Left lung (tissue), 10 donors: Measurements from ENCODE around the gene TPR. TPM values are rescaled to one million over a fixed set of nuclear protein-coding genes. Genes with fewer than 3 reads are reported as not detected.

Experiments
- ATAC-seq: fragments of 200-7000 bp; cut with Tn5 transposase; one replicate; pipeline ENCODE4 v1.9.1; 2020; ENCODE audit warnings: moderate library complexity
- DNase-seq, 4 donors: peaks; one replicate each; pipeline ENCODE4 v3.0.0-alpha.2; 2013 to 2020
- H3K27ac ChIP-seq, 2 donors: fragments of 200-600 bp; sonication (generic) in 1 of 2; one replicate each; pipeline versions ENCODE4 v1.5.0 to v1.8.0; 2020 to 2021
- H3K27me3 ChIP-seq, 2 donors: fragments of 200-600 bp; sonication (generic) in 1 of 2; one replicate each; pipeline versions ENCODE4 v1.5.0 to v1.8.0; 2020 to 2021
- H3K36me3 ChIP-seq, 2 donors: fragments of 200-600 bp; sonication (generic) in 1 of 2; one replicate each; pipeline versions ENCODE4 v1.5.0 to v1.8.0; 2020 to 2021
- H3K4me1 ChIP-seq, 2 donors: fragments of 200-600 bp; one replicate each; pipeline ENCODE4 v1.8.0; 2021
- H3K4me3 ChIP-seq, 2 donors: fragments of 200-600 bp; sonication (generic) in 1 of 2; one replicate each; pipeline versions ENCODE4 v1.5.0 to v1.8.0; 2020 to 2021; ENCODE audit warnings: mild to moderate bottlenecking in 1 of 2
- H3K9me3 ChIP-seq, 2 donors: fragments of 200-600 bp; sonication (generic) in 1 of 2; one replicate each; pipeline versions ENCODE4 v1.5.0 to v1.8.0; 2020 to 2021
- CTCF ChIP-seq, 2 donors: fragments of 200-600 bp; sonication (generic) in 1 of 2; IDR thresholded peaks; one replicate each; pipeline versions ENCODE4 v1.5.0 to v1.8.0; 2021; ENCODE audit warnings: antibody characterized with exemption in 2 of 2
- intact Hi-C, 2 donors: fragments of 100-400 bp; cut with DNase I; formaldehyde crosslinking; loops; one replicate each; pipeline versions ENCODE4 v1.11.2 to v1.14.2; 2022
- polyA plus RNA-seq, 6 donors: library from polyadenylated mRNA; unstranded; fragments of 120-200 nt; gene quantifications; one replicate each; pipeline ENCODE4 v1.2.1, GENCODE V29; 2013; ENCODE audit not compliant: insufficient read length in 6 of 6
- total RNA-seq, 2 donors: library from RNA; stranded (reverse); fragmentation: NEBNext Ultra II Directional; extraction: Animal tissue kit (Norgen Biotek cat#: 25700); gene quantifications; one replicate each; pipeline ENCODE4 v1.2.1, GENCODE V29; 2021
- donor health status: DM: no; HTN: yes; CAD: no.
- donor health status: DM: no; HTN: no; CAD: no.

Gene TPR
- total and polyA plus RNA-seq, 8 donors = 77.7 to 138 (median 117) TPM

GRCh38 chr1:186330758-186331157 lies 44.3 kb downstream of the TPR start:
- peaks cover 0 to 92% of the 10 kb centered on the region in 2 donors for H3K36me3 ChIP-seq
- no peaks in the 10 kb centered on the region for H3K9me3 ChIP-seq

GRCh38 chr1:186327331-186327730 lies 47.7 kb downstream of the TPR start:
- H3K9me3 ChIP-seq = no peaks in the 10 kb centered on the region
- H3K36me3 ChIP-seq = peaks cover 0 to 92% of the 10 kb centered on the region in 2 donors
- no peaks in the 10 kb centered on the region for H3K27me3 ChIP-seq
- TF ChIP-seq CTCF (IDR thresholded peaks at IDR 0.05) = no peak
- DNase-seq = no peak
- ATAC-seq = no peak
- H3K4me1 ChIP-seq = no peaks in the 10 kb centered on the region
- no peak overlapping the region for H3K4me3 ChIP-seq
- intact Hi-C loops = no loop called here
- no peak overlapping the region for H3K27ac ChIP-seq

More at GRCh38 chr1:186330758-186331157, 44.3 kb downstream of the TPR start:
- intact Hi-C loops = no loop called here
- no peak for DNase-seq
- Histone ChIP-seq H3K4me1 (no peaks in the 10 kb centered on the region), H3K27me3 (no peaks in the 10 kb centered on the region), H3K27ac (no peak overlapping the region), H3K4me3 (no peak overlapping the region)
- TF ChIP-seq CTCF (IDR thresholded peaks at IDR 0.05) = peak in 1 of 2 donors; percentile 14
- no peak for ATAC-seq

GRCh38 chr1:186326009-186326408 lies 49.0 kb downstream of the TPR start:
- no peak for DNase-seq
- no peaks in the 10 kb centered on the region for H3K4me1 ChIP-seq
- no peak overlapping the region for H3K27ac ChIP-seq
- H3K9me3 ChIP-seq = no peaks in the 10 kb centered on the region
- no peak for TF ChIP-seq CTCF (IDR thresholded peaks at IDR 0.05)
- intact Hi-C loops = no loop called here
- no peak overlapping the region for H3K4me3 ChIP-seq
- H3K36me3 ChIP-seq = peaks cover 3 to 92% of the 10 kb centered on the region in 2 donors
- ATAC-seq = no peak
- no peaks in the 10 kb centered on the region for H3K27me3 ChIP-seq

GRCh38 chr1:186325239-186325638 lies 49.8 kb downstream of the TPR start:
- Histone ChIP-seq H3K4me1 (no peaks in the 10 kb centered on the region), H3K4me3 (no peak overlapping the region), H3K27ac (no peak overlapping the region), H3K9me3 (no peaks in the 10 kb centered on the region), H3K36me3 (peaks cover 4 to 92% of the 10 kb centered on the region in 2 donors), H3K27me3 (no peaks in the 10 kb centered on the region)
- DNase-seq (no peak), ATAC-seq (no peak)
- TF ChIP-seq CTCF (IDR thresholded peaks at IDR 0.05) = no peak
- intact Hi-C loops = no loop called here

- DNase-seq (no peak), ATAC-seq (no peak)
- intact Hi-C loops = no loop called here
- H3K27ac ChIP-seq = no peak overlapping the region
- peaks cover 8 to 92% of the 10 kb centered on the region in 2 donors for H3K36me3 ChIP-seq
- TF ChIP-seq CTCF (IDR thresholded peaks at IDR 0.05) = no peak
- H3K4me3 ChIP-seq = no peak overlapping the region
- H3K4me1 ChIP-seq = no peaks in the 10 kb centered on the region
- H3K9me3 ChIP-seq = no peaks in the 10 kb centered on the region
- no peaks in the 10 kb centered on the region for H3K27me3 ChIP-seq
Observed at GRCh38 chr1:186323865-186324264, 51.2 kb downstream of the TPR start.
